GM18909 (cell line): ENCODE results near the gene SUGCT.
"Not testable (repeated sequence)": the region's sequence is repeated elsewhere in the genome, so short reads cannot be mapped to it uniquely, and the experiment has no call there.

ENCODE experiments used
- ATAC-seq: cut with Tn5 transposase; IDR thresholded peaks from one replicate; pipeline ENCODE4 v1.9.1; 2021; ENCODE audit warnings: mild to moderate bottlenecking; ENCODE audit not compliant: unreplicated experiment, poor library complexity

The SUGCT gene

GRCh38 chr7:40137563-40137962 lies 2.8 kb downstream of the SUGCT start:
- ATAC-seq, result no peak

GRCh38 chr7:40138973-40139372 lies 4.2 kb downstream of the SUGCT start:
- no peak for ATAC-seq

GRCh38 chr7:40139891-40140290 lies 5.1 kb downstream of the SUGCT start:
- ATAC-seq, result not testable (repeated sequence)

GRCh38 chr7:40141916-40142315 lies 7.1 kb downstream of the SUGCT start:
- not testable (repeated sequence) for ATAC-seq

GRCh38 chr7:40145596-40146130 lies 10.9 kb downstream of the SUGCT start:
- not testable (repeated sequence) for ATAC-seq

DNA sequence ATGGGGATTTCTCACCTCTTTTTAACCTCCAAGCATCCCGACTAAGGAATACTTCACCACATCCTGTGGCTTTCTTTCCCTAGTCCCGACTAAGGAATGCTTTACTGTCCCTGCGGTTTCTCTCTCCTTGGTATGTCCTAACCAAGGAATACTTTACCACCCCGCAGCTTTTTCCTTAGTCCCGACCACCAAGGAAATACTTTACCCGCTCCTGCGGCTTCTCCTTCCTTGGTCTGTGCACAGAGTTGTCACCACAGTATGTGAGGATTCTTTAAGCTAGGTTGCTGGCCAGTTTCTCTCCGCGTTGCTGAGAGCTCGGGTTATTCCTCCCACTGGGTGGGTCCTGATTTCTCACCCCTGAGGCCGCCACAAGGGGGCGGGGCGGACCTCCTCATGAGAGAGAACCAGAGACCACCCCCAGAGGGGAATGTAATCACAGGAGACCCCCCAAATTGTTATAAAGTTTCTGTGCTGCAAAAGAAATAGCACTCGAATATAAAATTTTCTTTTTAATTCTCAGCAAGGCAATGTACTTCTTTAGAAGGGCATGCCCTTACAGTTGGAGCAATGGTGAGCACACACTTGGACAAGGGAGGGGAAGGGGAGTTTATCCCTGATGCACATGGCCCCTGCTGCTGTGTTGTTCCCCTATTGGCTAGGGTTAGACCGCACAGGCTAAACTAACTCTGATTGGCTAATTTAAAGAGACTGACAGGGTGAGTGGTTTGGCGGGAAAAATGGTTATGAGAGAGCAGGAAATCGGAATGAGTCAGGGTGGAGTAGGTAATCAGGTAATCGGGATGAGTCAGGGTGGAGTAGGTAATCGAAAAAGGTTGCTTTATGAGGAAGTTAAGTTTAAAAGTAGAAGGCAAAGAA lies 12.8 kb downstream of the SUGCT start:
- no peak for ATAC-seq

DNA sequence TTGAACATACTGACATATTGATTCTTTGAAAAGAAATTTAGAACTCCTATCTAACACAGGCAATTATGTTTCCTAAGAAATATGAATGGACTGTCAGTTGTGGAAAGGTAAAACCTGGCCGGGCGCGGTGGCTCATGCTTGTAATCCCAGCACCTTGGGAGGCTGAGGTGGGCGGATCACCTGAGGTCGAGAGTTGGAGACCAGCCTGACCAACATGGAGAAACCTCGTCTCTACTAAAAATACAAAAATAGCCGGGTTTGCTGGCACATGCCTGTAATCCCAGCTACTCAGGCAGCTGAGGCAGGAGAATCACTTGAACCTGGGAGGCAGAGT lies 13.4 kb downstream of the SUGCT start:
- ATAC-seq, result not testable (repeated sequence)

- ATAC-seq, result no peak
Observed at GRCh38 chr7:40148671-40149070, 13.9 kb downstream of the SUGCT start.

DNA sequence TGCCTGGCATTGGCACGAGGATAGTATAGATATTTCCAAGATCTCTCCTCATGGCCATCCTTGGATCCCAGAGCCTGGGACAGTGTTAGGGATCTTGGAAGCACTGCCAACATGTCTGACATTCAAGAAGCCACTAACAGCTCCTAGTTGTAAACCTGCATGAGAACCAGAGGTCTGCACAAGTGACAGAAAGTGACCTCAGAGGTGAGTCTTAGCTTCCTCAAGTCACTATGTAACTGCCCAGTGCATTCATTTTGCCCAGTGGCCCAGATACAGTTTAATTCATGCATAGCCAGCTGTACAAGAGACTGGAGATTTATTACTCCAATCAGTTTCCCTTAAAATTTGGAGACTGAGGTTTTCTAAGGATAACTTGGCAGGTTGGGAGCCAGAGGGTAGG lies 16.7 kb downstream of the SUGCT start:
- no peak for ATAC-seq

DNA sequence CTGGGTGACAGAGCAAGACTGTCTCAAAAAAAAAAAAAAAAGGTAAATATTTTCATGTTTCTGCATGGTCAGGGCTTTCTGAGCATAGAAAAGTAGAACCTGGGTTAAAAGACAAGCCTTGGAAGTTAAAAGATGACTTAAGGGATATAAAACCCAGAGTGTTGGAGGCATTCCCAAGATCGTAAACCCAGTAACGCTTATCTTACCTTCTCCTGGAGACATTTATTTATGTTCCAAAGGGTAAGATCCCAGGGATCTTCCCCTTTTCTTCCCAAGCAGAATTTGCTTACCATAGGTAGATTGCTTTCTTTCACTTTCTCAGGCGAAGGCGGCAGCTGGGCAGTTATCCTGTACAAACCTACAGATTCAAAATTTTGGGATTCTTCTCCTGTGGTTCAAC lies 22.2 kb downstream of the SUGCT start:
- no peak for ATAC-seq

DNA sequence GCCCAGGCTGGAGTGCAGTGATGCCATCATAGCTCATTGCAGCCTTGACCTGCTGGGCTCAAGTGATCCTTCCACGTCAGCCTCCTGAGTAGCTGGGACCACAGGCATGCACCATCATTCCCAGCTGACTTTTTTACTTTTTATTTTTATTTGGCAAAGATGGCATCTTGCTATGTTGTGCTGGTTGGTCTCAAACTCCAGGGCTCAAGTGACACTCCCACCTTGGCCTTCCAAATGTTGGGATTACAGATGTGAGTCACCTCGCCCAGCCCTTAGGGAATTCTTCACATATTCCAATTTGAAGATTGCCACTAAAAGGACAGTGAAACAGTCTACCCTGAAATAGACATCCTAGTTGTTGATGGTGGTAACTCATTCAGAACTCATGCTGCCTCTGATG lies 27.7 kb downstream of the SUGCT start:
- no peak for ATAC-seq

DNA sequence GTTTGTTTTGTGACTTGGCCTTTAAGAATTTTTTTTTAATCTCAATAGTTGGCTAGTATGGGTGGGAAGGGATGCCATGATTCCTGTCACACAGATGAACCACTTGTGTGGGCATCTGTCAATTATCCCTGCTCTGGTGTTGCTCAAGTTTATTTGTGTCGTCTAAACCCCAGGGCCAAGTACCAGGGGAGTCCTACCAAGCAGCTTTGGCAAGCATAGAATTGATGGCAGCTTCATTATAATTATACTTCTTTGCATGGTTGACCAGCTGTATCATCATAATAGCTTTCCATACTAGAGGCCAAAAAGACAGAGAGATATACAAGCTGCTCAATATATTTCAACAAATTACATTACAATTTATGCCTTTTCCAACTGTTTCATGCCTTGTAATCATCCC lies 30.4 kb downstream of the SUGCT start:
- ATAC-seq, result no peak

DNA sequence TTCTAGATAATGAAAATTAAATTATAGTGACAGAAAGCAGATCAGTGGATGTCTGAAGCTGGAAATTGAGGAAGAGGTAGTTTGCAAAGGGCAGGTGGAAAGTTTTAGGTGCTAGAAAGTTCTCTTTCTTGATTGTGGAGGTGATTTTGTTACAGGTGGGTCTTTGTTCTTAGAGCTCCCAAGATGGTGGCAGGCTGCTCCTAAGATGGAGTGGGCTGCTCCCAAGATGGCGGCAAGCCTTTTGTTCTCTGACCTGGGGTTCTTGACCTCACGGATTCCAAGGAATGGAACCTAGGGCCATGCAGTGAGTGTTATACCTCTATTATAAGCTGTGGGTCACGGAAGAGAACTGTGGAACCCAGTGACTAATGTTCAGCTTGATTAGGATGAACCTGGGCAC lies 32.5 kb downstream of the SUGCT start:
- ATAC-seq, result no peak

DNA sequence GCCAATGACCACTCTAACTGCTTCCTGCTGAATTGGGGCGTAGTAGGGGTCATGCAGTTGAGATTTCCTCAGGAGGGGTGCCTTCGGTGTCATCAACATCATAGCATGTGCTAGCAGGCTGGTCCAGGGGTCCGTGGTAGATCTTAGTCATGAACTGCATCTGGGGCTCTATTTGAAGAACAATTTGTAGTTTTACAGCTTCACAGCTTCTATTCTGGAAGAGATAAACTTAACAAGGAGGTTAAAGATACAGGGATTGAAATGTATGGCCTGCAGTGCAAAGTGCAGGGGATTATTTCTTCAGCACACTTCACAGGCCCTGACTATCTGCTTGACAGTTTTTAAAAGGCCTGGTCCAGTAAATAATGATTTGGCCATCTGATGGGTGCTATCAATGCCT lies 33.5 kb downstream of the SUGCT start:
- ATAC-seq, result not testable (repeated sequence)

DNA sequence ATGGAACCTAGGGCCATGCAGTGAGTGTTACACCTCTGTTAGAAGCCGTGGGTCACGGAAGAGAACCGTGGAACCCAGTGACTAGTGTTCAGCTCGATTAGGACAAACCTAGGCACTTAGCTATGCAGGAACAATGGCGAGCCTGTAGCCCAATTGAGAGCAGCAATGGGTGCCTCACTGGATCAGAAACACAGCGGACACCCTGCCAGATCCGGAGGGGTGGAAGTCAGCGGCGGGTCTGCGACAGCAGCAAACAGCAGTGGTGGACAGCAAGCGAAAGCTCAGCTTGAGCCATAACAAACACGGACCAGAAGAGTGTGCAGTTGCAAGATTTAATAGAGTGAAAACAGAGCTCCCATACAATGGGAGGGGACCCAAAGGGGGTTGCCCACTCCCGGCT lies 38.3 kb downstream of the SUGCT start:
- not testable (repeated sequence) for ATAC-seq

DNA sequence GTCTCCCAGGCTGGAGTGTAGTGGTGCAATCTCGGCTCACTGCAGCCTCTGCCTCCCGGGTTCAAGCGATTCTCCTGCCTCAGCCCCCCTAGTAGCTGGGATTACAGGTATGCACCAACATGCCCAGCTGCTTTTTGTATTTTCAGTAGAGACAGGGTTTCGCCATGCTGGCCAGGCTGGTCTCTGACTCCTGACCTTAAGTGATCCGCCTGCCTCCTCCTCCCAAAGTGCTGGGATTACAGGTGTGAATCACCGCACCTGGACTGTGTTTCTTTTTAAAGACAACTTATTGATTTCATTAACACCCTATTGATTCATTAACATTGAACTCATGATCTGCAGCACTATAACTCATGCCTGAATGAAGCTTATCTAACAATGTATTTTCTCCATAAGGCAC lies 40.5 kb downstream of the SUGCT start:
- ATAC-seq, result not testable (repeated sequence)

GRCh38 chr7:40175725-40176510 lies 41.1 kb downstream of the SUGCT start:
- no peak for ATAC-seq

- ATAC-seq, result no peak
Observed at GRCh38 chr7:40177071-40177470, 42.3 kb downstream of the SUGCT start.

GRCh38 chr7:40182452-40182851 lies 47.6 kb downstream of the SUGCT start:
- ATAC-seq, result no peak

DNA sequence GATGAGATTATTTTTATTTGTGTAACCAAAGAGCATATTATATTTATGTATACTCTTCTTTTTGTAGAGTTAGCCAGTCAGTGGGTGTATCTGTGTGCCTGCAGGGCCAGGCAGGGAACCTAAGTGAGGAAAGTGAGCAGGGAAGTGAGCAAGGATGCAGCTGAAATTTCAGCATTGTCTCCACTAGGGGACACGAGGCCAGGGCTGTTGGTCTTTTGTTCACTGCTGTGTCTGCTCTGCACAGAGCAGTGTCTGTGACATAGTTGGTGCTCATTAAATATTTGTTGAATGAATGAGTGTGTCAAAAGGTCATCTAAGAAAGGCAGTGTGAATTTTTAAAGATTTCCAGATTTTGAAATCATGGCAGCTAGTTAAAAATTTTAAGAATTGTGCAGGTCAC lies 51.8 kb downstream of the SUGCT start:
- ATAC-seq, result no peak

GRCh38 chr7:40192036-40192435 lies 57.2 kb downstream of the SUGCT start:
- no peak for ATAC-seq
